ACC112 (cell line): ENCODE results near the gene EGFR.

ENCODE experiments used
- H2AFZ ChIP-seq: fragments of 200-600 bp; sonication (generic); one replicate; pipeline ENCODE4 v1.6.0; 2017; ENCODE audit warnings: antibody characterized with exemption, low read length; ENCODE audit not compliant: unreplicated experiment
- H3K27ac ChIP-seq: fragments of 200-600 bp; sonication (generic); 2 replicates; pipeline ENCODE4 v1.5.1; 2014; ENCODE audit warnings: low read depth, mild to moderate bottlenecking, antibody characterized with exemption, low read length, moderate library complexity
- H3K27me3 ChIP-seq: fragments of 200-600 bp; sonication (generic); 2 replicates; pipeline ENCODE4 v1.6.1; 2014; ENCODE audit warnings: mild to moderate bottlenecking, antibody characterized with exemption, low read length, moderate library complexity, mixed read lengths; ENCODE audit not compliant: insufficient read depth
- H3K36me3 ChIP-seq: fragments of 200-600 bp; sonication (generic); 2 replicates; pipeline ENCODE4 v1.6.1; 2016; ENCODE audit warnings: mild to moderate bottlenecking, antibody characterized with exemption, low read length, moderate library complexity, mixed read lengths; ENCODE audit not compliant: insufficient read depth
- H3K4me1 ChIP-seq: fragments of 200-600 bp; sonication (generic); one replicate; pipeline ENCODE4 v1.6.1; 2016; ENCODE audit warnings: low read length, mixed read lengths; ENCODE audit not compliant: insufficient read depth, unreplicated experiment, control insufficient read depth
- H3K4me3 ChIP-seq: fragments of 200-600 bp; sonication (generic); 2 replicates; pipeline ENCODE4 v1.5.1; 2014; ENCODE audit warnings: mild to moderate bottlenecking, low read depth, low read length
- H3K79me2 ChIP-seq: fragments of 200-600 bp; sonication (generic); one replicate; pipeline ENCODE4 v1.6.0; 2016; ENCODE audit warnings: low read length; ENCODE audit not compliant: control insufficient read depth, unreplicated experiment, insufficient read depth

The EGFR gene

GRCh38 chr7:55202150-55202913, 183.5 kb downstream of the EGFR start:
- no peak overlapping the region for H3K27ac ChIP-seq
- H3K36me3 ChIP-seq: peaks cover 72% of the 10 kb centered on the region

GRCh38 chr7:55203300-55203699, 184.5 kb downstream of the EGFR start:
- Histone ChIP-seq H3K27ac (no peak overlapping the region), H3K79me2 (no peaks in the 10 kb centered on the region), H3K27me3 (no peaks in the 10 kb centered on the region), H3K36me3 (peaks cover 78% of the 10 kb centered on the region), H2AFZ (no peak overlapping the region), H3K4me1 (no peaks in the 10 kb centered on the region), H3K4me3 (no peak overlapping the region)

More at GRCh38 chr7:55202150-55202913, 183.5 kb downstream of the EGFR start:
- Histone ChIP-seq H3K79me2 (no peaks in the 10 kb centered on the region), H3K4me1 (no peaks in the 10 kb centered on the region), H2AFZ (no peak overlapping the region), H3K4me3 (no peak overlapping the region), H3K27me3 (no peaks in the 10 kb centered on the region)

GRCh38 chr7:55205124-55205955, 186.5 kb downstream of the EGFR start:
- Histone ChIP-seq H3K79me2 (no peaks in the 10 kb centered on the region), H2AFZ (no peak overlapping the region), H3K36me3 (peaks cover 73% of the 10 kb centered on the region), H3K4me1 (no peaks in the 10 kb centered on the region), H3K4me3 (no peak overlapping the region), H3K27ac (no peak overlapping the region), H3K27me3 (no peaks in the 10 kb centered on the region)

GRCh38 chr7:55206235-55207029, 187.6 kb downstream of the EGFR start:
- no peaks in the 10 kb centered on the region for H3K79me2 ChIP-seq
- peaks cover 68% of the 10 kb centered on the region for H3K36me3 ChIP-seq
- no peak overlapping the region for H3K27ac ChIP-seq
- H3K27me3 ChIP-seq: no peaks in the 10 kb centered on the region
- no peaks in the 10 kb centered on the region for H3K4me1 ChIP-seq
- no peak overlapping the region for H2AFZ ChIP-seq
- no peak overlapping the region for H3K4me3 ChIP-seq

GRCh38 chr7:55207436-55208125, 188.8 kb downstream of the EGFR start:
- Histone ChIP-seq H3K36me3 (peaks cover 58% of the 10 kb centered on the region), H3K79me2 (no peaks in the 10 kb centered on the region), H2AFZ (no peak overlapping the region), H3K27ac (no peak overlapping the region), H3K4me1 (no peaks in the 10 kb centered on the region), H3K27me3 (no peaks in the 10 kb centered on the region), H3K4me3 (no peak overlapping the region)

GRCh38 chr7:55209366-55209765, 190.5 kb downstream of the EGFR start:
- H3K4me1 ChIP-seq: no peaks in the 10 kb centered on the region
- H3K4me3 ChIP-seq: no peak overlapping the region
- no peak overlapping the region for H2AFZ ChIP-seq
- H3K27me3 ChIP-seq: no peaks in the 10 kb centered on the region
- no peak overlapping the region for H3K27ac ChIP-seq
- H3K79me2 ChIP-seq: no peaks in the 10 kb centered on the region
- H3K36me3 ChIP-seq: peaks cover 44% of the 10 kb centered on the region

GRCh38 chr7:55210176-55210575, 191.4 kb downstream of the EGFR start:
- Histone ChIP-seq H3K27ac (no peak overlapping the region), H2AFZ (no peak overlapping the region), H3K79me2 (no peaks in the 10 kb centered on the region), H3K36me3 (peaks cover 36% of the 10 kb centered on the region), H3K27me3 (no peaks in the 10 kb centered on the region), H3K4me1 (no peaks in the 10 kb centered on the region), H3K4me3 (no peak overlapping the region)

- Histone ChIP-seq H3K27me3 (no peaks in the 10 kb centered on the region), H3K79me2 (no peaks in the 10 kb centered on the region), H3K36me3 (peaks cover 31% of the 10 kb centered on the region), H3K4me1 (no peaks in the 10 kb centered on the region), H3K4me3 (no peak overlapping the region), H2AFZ (no peak overlapping the region), H3K27ac (no peak overlapping the region)
These were observed 191.9 kb downstream of the EGFR start for GRCh38 chr7:55210716-55211115.

GRCh38 chr7:55211726-55212125, 192.9 kb downstream of the EGFR start:
- Histone ChIP-seq H3K27me3 (no peaks in the 10 kb centered on the region), H3K4me1 (no peaks in the 10 kb centered on the region), H3K36me3 (peaks cover 29% of the 10 kb centered on the region), H3K79me2 (no peaks in the 10 kb centered on the region), H3K27ac (no peak overlapping the region), H3K4me3 (no peak overlapping the region), H2AFZ (no peak overlapping the region)

GRCh38 chr7:55212176-55212575, 193.4 kb downstream of the EGFR start:
- no peak overlapping the region for H3K4me3 ChIP-seq
- H3K4me1 ChIP-seq: no peaks in the 10 kb centered on the region
- H3K27me3 ChIP-seq: no peaks in the 10 kb centered on the region
- H3K36me3 ChIP-seq: peaks cover 24% of the 10 kb centered on the region
- no peak overlapping the region for H2AFZ ChIP-seq
- H3K27ac ChIP-seq: no peak overlapping the region
- no peaks in the 10 kb centered on the region for H3K79me2 ChIP-seq
